ENCODE results near the gene SHBG. TPM values are rescaled to one million over a fixed set of nuclear protein-coding genes. Genes with fewer than 3 reads are reported as not detected.
A peak's percentile ranks its signal among the peaks of the same experiment; 100 is the strongest.

Gene SHBG
- total and polyA plus RNA-seq, 2 of the 8 experiments (the other 6 are each of a cell fraction or from before 2014, with no cell fraction given): 1.1 to 1.2 TPM

DNA sequence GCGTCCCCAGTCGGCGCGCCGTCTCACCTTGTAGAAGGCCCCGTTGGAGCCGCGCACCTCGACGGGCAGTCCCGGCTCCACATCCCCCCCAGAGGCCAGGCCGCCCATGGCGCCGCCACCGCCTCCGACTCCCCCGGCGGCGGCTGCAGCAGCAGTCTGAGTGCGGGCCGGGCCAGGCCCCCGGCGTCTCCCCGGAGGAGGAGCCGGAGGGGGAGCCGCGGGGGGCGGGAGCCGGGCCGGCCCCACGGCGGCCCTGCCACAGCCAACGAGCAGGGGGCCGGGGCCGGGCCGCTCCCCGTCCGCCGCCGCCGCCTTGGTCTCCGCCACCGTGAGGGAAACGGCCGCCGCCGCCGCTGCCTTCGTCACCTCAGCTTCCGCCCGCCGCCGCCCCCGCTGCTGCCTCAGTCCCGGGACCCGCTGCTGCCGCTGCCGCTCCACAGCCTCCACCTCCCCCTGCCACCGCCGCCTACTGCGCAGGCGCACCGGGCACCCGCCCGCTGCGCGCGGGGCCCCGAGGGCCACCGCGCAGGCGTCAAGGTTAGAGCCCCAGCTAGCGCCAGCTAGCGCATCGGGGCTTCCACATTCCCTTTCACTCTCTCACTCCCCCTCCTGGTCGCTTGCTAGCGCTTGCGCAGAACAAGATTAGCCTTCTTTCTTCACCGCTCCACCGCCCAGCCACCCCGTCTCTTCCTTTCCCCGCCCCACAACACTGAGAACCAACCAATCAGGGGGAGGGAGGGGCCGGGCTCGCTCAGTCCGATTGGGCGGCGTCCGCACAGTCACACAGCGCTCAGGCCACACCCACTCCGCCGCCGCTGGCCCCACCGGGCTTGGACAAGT, 15.3 kb upstream of the SHBG start, which contains the start of gene FXR2:
Gene FXR2 (minus strand): TSS at position 473 of the 840 bp plus-strand sequence. CDS start 365 bp downstream, at position 108.
- DNase-seq (ENCODE audit: low read depth in 1 of 2, low spot score in 2 of 2): peak; percentile 97 to 100
- peak; percentile 26 for TF ChIP-seq TAF7 (optimal IDR thresholded peaks at IDR 0.05; ENCODE audit: borderline replicate concordance, low read depth, low read length)
- TF ChIP-seq KDM1A (IDR thresholded peaks at IDR 0.05; ENCODE audit: borderline replicate concordance, low read length): no peak
- TF ChIP-seq, protein P1, sequence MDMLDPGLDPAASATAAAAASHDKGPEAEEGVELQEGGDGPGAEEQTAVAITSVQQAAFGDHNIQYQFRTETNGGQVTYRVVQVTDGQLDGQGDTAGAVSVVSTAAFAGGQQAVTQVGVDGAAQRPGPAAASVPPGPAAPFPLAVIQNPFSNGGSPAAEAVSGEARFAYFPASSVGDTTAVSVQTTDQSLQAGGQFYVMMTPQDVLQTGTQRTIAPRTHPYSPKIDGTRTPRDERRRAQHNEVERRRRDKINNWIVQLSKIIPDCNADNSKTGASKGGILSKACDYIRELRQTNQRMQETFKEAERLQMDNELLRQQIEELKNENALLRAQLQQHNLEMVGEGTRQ (IDR thresholded peaks at IDR 0.05; ENCODE audit: low read length): no peak
- TF ChIP-seq JUN (IDR thresholded peaks at IDR 0.05; ENCODE audit: low read depth, low read length): no peak
- peak; percentile 75; the same call in 1 of the 2 replicates for TF ChIP-seq TCF12 (IDR thresholded peaks at IDR 0.05; ENCODE audit: low read depth, low read length)
- TF ChIP-seq NANOG (IDR thresholded peaks at IDR 0.05; ENCODE audit: insufficient read depth, low read depth, low read length, poor library complexity, severe bottlenecking): no peak
- TF ChIP-seq HDAC6 (IDR thresholded peaks at IDR 0.05; ENCODE audit: low read depth, low read length): no peak
- no peak for TF ChIP-seq BCL11A (IDR thresholded peaks at IDR 0.05; ENCODE audit: low read depth in 2 of 2, low read length in 2 of 2)
- TF ChIP-seq RFX5 (IDR thresholded peaks at IDR 0.05; ENCODE audit: borderline replicate concordance, low read depth, low read length): no peak

More for the DNA sequence above, 15.3 kb upstream of the SHBG start, which contains the start of gene FXR2:
- WGBS, 2 experiments (ENCODE audit: extremely low coverage in 1 of 2, insufficient coverage in 1 of 2, insufficient read length in 1 of 2, insufficient replicate concordance in 2 of 2, low coverage in 1 of 2, low lambda C conversion rate in 2 of 2, missing lambda C conversion rate in 1 of 2): 1% methylated on average over 33 of the region's 93 CpGs; no CpG with 5 or more reads in 1 of the 2 experiments
- FAIRE-seq: peak; percentile 82
- peak within 1 kb of the TSS; percentile 52; the same call in 1 of the 2 replicates for H3K27ac ChIP-seq (ENCODE audit: low read depth, low read length)
- no peak within 1 kb of the TSS for H4K5ac ChIP-seq (ENCODE audit: insufficient read length, low read depth, low read length)
- H3K23me2 ChIP-seq (ENCODE audit: low read depth, low read length): peaks cover 6% of the 10 kb centered on the region
- no peak within 1 kb of the TSS for H2BK120ac ChIP-seq (replicated peaks; ENCODE audit: low read depth, low read length)
- peaks cover 4 to 35% of the 10 kb centered on the region in 2 experiments; a peak in 3 of 4 replicates for H3K79me2 ChIP-seq (ENCODE audit: control insufficient read depth in 1 of 2, insufficient read depth in 2 of 2, low read length in 2 of 2)
- H3K56ac ChIP-seq (replicated peaks; ENCODE audit: insufficient read length, low read depth, low read length): no peak within 1 kb of the TSS
- peak within 1 kb of the TSS; percentile 87 to 95 (median 92) for H3K4me3 ChIP-seq (ENCODE audit: extremely low read depth in 1 of 4, insufficient read depth in 2 of 4, low read depth in 3 of 4, low read length in 4 of 4)
- no peak within 1 kb of the TSS for H3K4ac ChIP-seq (replicated peaks; ENCODE audit: insufficient read length, low read depth, low read length)
- no peak within 1 kb of the TSS; the same call in 1 of the 2 replicates for H4K8ac ChIP-seq (ENCODE audit: extremely low read depth, insufficient read depth, low read length)
- H2BK5ac ChIP-seq (ENCODE audit: low read depth, low read length): no peak within 1 kb of the TSS
- H3K9ac ChIP-seq (replicated peaks in 1 of 4; ENCODE audit: extremely low read depth in 1 of 4, low read depth in 3 of 4, low read length in 3 of 4): peak within 1 kb of the TSS; percentile 56 to 74 (median 60)
- no peaks in the 10 kb centered on the region for H3K27me3 ChIP-seq (replicated peaks in 1 of 4; ENCODE audit: control insufficient read depth in 3 of 4, extremely low read depth in 1 of 4, insufficient read depth in 3 of 4, low read length in 3 of 4)
- peaks cover 0 to 11% of the 10 kb centered on the region in 2 experiments for H4K20me1 ChIP-seq (replicated peaks in 1 of 2; ENCODE audit: control insufficient read depth in 1 of 2, insufficient read depth in 2 of 2, low read length in 2 of 2)
- H2BK12ac ChIP-seq (ENCODE audit: low read depth, low read length): no peak within 1 kb of the TSS
- ChIA-PET POLR2A (ENCODE audit: partially characterized antibody) (interaction anchor here (0.7 to 79.4 kb wide), 12 partner anchors 13 to 87 kb away, joined by 3 to 2272 read pairs (median 6); partner anchors contain the start of genes ATP1B2, CD68, MPDU1 and SAT2), CTCF (ENCODE audit: partially characterized antibody) (interaction anchor here (0.6 to 13.4 kb wide), 17 partner anchors 11 to 299 kb away, joined by 3 to 92 read pairs (median 4); partner anchors contain the start of genes ATP1B2, SAT2, SHBG and SOX15)
- peak within 1 kb of the TSS; percentile 22 for H4K91ac ChIP-seq (replicated peaks; ENCODE audit: insufficient read length, low read length)
- H2BK15ac ChIP-seq (ENCODE audit: low read length): no peak within 1 kb of the TSS
- no peak within 1 kb of the TSS; the same call in 1 of the 2 replicates for H3K18ac ChIP-seq (ENCODE audit: extremely low read depth, low read length)
- H2AFZ ChIP-seq (ENCODE audit: low read length): peak within 1 kb of the TSS; percentile 48; the same call in 1 of the 2 replicates
- peaks cover 0 to 5% (median 1%) of the 10 kb centered on the region in 4 experiments; a peak in 4 of 7 replicates for H3K4me1 ChIP-seq (replicated peaks in 1 of 4; ENCODE audit: control insufficient read depth in 3 of 4, insufficient read depth in 4 of 4, low read length in 3 of 4)
- H3K4me2 ChIP-seq (ENCODE audit: insufficient read depth in 1 of 2, low read depth in 2 of 2, low read length in 2 of 2): peak within 1 kb of the TSS; percentile 88 to 94
- H3K36me3 ChIP-seq (ENCODE audit: control insufficient read depth in 2 of 4, insufficient read depth in 4 of 4, low read length in 3 of 4): peaks cover 0 to 10% (median 0%) of the 10 kb centered on the region in 4 experiments; a peak in 2 of 8 replicates
- no peak within 1 kb of the TSS for H3K14ac ChIP-seq (ENCODE audit: insufficient read length)
- peaks cover 18% of the 10 kb centered on the region for H3K79me1 ChIP-seq (ENCODE audit: low read depth, low read length)
- H2BK20ac ChIP-seq (ENCODE audit: low read length): no peak within 1 kb of the TSS
- no peak within 1 kb of the TSS for H2AK5ac ChIP-seq (ENCODE audit: low read depth, low read length)
- H3K9me3 ChIP-seq (ENCODE audit: insufficient read depth in 2 of 2, low read depth in 1 of 2, low read length in 1 of 2): no peaks in the 10 kb centered on the region
- no peak within 1 kb of the TSS for H3K23ac ChIP-seq (ENCODE audit: insufficient read length)
